D721Med (cell line): ENCODE results near the gene CETN2.
A peak's percentile ranks its signal among the peaks of the same experiment; 100 is the strongest.

Experiments used
- DNase-seq: peaks from one replicate; pipeline ENCODE4 v3.0.0; 2011; ENCODE audit warnings: low spot score; ENCODE audit not compliant: insufficient read length
- FAIRE-seq: peaks from 2 replicates; lab custom pipeline; 2011; peaks lifted over from hg19 to GRCh38; lab: Jason Lieb, UNC
- TF ChIP-seq, protein P1 (sequence below): IDR thresholded peaks from 2 replicates; pipeline ENCODE4 v1.5.1; 2012; ENCODE audit warnings: mild to moderate bottlenecking, control low read depth; ENCODE audit not compliant: insufficient read depth; ENCODE audit errors: missing control alignments

CETN2 gene

DNA sequence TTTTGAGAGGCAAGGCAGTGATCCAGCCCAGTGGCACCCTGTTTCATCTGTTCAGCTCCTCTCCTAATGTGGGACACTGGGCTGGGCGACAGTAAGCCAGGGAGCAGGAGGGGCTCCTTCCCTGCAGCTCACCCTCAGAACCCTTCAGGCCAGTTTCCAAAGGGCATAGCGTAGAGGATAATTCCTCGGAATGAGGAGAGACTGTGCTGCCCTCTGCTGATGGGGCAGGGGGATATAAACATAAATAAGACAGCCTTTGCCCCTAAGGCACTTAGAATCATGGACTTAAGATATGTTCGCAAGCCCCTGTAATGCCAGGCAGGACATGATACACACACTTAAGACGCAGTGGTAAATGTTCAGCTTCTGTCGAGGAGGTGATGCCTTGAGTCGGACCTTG lies 39.4 kb upstream of the CETN2 start:
- TF ChIP-seq, protein P1, sequence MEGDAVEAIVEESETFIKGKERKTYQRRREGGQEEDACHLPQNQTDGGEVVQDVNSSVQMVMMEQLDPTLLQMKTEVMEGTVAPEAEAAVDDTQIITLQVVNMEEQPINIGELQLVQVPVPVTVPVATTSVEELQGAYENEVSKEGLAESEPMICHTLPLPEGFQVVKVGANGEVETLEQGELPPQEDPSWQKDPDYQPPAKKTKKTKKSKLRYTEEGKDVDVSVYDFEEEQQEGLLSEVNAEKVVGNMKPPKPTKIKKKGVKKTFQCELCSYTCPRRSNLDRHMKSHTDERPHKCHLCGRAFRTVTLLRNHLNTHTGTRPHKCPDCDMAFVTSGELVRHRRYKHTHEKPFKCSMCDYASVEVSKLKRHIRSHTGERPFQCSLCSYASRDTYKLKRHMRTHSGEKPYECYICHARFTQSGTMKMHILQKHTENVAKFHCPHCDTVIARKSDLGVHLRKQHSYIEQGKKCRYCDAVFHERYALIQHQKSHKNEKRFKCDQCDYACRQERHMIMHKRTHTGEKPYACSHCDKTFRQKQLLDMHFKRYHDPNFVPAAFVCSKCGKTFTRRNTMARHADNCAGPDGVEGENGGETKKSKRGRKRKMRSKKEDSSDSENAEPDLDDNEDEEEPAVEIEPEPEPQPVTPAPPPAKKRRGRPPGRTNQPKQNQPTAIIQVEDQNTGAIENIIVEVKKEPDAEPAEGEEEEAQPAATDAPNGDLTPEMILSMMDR = peak; percentile 10
- DNase-seq (no peak), FAIRE-seq (no peak)

DNA sequence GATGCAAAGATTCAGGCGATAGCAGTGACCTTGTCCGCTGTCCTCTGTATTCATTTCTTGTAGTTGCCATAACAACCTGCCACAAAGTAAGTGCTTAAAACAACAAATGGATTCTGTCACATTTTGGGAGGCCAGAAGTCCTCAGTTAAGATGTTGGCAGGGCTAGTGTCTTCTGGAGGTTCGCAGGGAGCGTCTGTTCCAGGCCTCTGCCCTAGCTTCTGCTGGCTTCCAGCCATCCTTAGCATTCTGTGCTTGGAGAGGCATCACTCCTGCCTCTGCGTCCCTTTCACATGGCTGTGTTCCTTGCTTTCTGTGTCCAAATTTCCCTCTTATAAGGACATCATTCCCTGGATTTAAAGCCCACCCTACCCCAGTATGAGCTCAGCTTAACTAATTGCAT lies 35.8 kb upstream of the CETN2 start:
- FAIRE-seq (no peak), DNase-seq (no peak)
- TF ChIP-seq, protein P1 = no peak

DNA sequence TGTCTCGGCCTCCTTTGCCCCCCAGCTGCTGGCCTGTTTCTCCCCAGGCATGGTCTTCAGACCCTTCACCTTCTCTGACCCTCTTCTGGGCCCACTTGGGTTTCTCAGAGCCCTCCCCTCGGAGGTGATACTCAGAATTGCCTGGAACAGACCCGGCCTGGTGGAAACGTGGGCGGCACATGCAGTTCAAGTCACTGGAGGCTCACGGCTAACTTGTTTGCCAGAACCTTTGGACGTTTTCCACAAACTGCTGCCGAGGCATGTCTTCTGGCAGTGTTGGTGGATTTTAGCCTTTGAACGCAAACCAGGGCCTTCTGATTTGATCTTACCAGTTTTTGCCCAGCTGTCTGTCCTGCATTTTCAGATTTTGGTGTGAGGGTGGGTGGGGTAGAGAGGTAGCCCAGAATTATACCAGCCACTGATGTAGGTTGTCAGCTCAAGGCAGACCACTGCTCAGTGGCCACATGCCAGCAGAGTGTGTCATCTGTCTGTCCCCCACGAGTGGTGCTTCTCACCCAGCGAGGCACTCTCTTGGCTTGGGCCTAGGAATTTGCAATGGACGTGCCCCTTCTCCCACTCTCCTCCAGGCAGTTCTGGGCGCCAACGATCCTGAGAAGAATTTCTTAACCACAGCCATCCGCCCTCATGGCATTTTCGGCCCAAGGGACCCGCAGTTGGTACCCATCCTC lies 34.8 kb upstream of the CETN2 start:
- TF ChIP-seq, protein P1 = no peak
- FAIRE-seq (no peak), DNase-seq (no peak)

DNA sequence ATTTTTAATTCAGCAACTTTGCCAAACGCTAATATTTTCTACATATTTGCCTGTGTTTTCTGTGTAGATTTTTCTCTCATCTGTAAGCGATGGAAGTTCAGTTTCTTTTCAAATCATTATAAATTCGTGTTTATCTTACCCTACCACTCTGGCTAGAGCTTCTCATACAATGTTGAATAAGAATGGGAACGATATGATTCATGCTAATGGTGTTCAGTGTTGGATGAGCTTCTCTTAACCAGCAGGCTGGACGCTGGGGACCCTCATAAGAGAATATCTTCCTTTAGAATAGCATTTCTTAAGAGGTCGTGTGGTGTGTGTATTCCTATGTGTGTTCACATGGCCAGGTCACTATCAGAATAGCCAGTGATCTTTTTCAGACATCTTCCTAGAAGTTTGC lies 31.3 kb upstream of the CETN2 start:
- DNase-seq (no peak), FAIRE-seq (no peak)
- TF ChIP-seq, protein P1 = no peak

DNA sequence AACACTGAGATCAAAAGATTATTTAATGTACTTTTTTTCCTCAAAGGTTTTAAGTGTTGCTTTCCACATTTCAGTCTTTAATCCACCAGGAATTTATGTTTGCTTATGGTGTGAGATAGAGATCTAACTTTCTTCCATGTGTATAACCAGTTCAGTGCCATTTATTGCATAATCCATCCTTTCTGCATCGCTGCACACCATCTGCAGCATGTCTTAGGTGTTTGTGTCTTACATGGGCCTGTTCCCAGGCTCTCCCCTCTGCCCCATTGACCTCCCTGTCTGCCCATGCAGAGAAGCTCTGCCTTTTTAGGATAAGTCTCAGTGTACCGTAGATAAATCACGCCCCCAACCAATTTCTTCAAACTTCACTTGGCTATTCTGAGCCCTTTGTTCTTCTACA lies 30.6 kb upstream of the CETN2 start:
- FAIRE-seq (peak; percentile 76), DNase-seq (no peak)
- TF ChIP-seq, protein P1 = no peak

DNA sequence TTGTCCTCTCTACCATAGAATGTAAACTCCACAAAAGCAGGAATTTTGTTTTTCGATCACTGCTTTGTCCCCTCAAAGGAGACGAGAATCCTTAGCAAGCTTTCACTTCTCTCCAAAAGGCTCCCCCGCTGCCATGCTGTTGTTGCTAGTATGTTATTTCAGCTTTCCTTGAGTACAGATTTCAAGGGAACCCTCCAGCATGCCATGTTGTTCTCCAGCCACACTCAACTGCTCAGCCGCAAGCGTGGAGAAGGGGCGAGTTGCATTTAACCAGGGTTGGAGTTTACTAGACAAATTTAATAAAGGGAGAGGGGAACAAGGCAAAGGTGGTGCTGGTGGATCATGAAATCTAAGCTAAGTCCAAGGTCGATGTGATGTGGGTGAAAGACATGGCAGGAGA lies 23.4 kb upstream of the CETN2 start:
- TF ChIP-seq, protein P1 = no peak
- DNase-seq (no peak), FAIRE-seq (no peak)

DNA sequence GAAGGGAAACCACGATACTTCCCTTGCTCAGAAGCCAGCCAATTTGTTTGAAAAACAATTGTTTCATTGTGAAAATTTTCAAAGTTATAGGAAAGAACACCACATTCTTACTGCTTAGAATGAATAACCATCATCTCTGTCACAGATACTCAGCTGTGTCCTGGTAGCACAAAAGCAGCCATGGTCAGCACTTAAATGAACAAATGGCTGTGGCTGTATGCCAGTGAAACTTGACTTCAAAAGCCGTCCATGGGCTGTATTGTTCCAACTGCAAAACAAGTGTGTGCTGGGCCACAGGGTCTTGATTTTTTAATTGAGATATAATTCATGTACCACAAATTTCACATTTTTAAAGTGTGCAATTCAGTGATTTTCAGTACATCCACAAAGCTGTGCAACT lies 19.9 kb upstream of the CETN2 start:
- DNase-seq (no peak), FAIRE-seq (no peak)
- TF ChIP-seq, protein P1 = no peak
